CD4-positive, alpha-beta T cell treated with Interleukin-6 for 4 hours (primary cell): ENCODE results near the gene SORL1.

Experiments
- DNase-seq: peaks from one replicate; pipeline ENCODE4 v3.0.0-alpha.2; 2020; ENCODE audit warnings: mixed read lengths

SORL1 gene

DNA sequence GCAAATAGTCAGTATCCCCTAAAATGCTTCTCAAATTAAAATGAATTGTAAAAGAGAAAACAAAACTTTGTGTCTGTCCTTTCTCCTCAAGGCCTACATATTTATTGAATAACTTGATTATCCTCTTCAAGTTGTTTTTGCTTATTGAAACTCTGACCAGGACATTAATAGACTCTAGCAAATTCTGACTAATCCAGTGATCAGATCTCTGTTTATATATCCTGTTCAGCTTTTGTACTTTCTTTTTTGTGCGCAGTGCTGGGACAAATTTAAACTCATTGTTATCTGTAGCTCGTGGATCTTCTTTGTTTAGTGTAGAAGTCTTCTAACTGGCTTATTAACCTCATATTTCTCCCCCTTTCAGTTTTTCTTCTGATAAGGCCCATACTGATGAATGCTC lies 140.6 kb downstream of the SORL1 start:
- DNase-seq: no peak

DNA sequence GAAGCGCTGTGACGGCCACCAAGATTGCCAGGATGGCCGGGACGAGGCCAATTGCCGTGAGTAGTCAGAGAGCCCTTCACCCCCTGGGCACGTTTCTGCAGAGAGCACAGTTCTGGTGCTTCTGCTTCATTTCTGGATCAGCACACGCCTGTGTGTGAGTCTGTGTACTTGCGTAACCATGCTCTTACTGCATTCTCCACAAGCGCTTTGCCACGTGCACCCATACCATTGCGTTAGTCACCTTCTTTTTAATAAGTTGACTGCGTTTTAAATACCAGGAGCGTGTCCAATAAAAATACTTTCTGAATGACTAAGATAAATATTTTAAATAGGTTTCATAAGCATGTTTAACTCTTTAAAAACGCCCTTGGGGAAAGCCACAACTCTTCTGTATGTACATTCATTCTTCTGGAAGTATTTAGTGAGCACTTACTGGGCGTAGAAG lies 143.6 kb downstream of the SORL1 start:
- no peak for DNase-seq

DNA sequence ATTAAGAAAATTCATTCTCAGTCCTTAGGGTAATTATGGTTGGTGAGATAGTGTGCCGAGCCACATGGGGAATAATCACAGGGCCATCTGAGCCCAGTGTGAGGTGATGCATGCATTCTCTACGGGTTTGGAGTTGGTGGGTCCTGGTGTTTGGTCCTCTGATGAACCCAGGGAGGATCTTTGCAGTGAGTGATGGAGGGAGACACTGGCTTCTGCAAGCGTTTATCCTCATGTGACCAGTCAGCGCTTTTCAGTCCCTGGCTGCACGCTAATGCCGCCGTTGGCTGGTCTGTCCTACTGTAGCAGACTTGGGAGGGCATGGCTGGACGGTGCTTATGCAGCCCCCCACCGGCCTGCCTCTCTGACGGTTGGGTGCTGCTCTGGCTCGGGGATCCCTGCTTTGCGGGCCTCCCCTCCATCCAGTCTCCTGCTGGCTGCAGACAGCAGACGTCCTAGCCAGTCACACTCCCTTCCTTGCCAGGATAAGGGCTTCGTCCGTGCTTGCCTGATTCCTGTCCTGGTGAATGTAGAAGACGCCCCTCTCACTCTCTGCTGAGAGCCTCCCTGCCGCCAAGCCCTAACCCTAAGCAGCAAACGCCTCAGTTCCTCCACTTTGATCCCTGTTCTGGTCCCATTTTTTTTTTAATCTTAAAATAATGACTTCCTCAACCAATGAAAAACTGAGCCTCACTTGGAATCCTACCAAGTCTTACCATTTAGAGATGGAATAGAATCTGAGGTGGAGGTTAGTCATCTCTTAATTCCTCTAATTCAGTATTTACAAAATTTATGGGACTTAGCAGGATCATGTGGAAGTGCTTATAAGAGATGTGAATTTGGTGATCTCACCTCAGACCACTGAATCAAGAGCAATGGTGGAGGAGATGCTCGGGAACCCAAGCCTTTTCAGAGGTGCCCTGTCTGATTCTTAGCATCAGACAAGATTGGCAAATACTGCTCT lies 144.4 kb downstream of the SORL1 start:
- DNase-seq: no peak

DNA sequence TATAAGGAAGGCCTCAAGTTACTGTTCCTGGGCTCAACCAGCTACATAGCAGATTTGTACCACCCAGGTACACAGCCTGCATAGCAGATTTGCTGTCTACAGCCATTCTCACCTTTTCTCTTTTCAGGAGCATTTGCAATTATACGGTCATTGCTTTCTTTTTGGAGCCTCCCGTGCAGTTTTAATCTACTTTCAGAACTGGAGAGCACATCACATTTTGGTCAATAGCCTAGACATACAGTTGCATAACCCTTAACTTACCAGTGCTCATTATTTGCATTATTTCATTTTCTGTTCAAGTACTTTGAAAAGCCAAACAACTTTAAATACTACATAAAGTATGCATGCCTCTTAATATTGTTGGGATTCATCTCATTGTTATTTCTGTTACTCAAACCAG lies 151.2 kb downstream of the SORL1 start:
- DNase-seq: no peak

DNA sequence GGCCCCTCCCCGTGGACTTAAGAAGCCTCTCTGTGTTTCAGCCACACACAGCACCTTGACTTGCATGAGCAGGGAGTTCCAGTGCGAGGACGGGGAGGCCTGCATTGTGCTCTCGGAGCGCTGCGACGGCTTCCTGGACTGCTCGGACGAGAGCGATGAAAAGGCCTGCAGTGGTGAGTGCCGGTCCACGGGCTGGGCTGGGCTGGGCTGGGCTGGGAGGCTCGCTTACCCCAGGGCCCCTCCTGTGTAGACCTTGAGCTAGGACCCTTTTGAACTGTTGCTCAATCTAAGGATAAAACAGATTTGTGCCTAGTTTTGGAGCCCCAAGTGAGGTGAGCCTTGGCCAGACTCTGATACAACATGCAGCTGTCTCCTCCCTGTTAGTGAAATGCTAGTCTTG lies 152.0 kb downstream of the SORL1 start:
- no peak for DNase-seq

DNA sequence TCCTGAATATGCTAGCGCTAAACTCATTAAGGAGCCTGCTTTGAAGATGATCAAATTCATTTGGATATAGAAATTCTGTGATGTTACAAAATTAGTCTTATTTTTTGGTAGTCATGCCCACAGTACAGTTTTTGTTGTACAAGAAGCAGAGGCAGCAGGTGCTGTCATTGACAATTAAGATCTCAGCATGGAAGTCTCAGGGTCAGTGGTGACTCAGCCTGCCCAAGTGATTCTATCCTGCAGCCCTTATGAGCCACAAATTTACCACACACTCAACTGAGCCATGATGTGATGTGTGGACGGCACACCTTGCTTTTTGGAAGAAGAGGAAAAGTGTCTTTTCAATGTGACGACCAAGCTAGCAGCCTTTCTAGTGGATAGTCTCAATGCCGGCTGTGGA lies 154.2 kb downstream of the SORL1 start:
- no peak for DNase-seq

DNA sequence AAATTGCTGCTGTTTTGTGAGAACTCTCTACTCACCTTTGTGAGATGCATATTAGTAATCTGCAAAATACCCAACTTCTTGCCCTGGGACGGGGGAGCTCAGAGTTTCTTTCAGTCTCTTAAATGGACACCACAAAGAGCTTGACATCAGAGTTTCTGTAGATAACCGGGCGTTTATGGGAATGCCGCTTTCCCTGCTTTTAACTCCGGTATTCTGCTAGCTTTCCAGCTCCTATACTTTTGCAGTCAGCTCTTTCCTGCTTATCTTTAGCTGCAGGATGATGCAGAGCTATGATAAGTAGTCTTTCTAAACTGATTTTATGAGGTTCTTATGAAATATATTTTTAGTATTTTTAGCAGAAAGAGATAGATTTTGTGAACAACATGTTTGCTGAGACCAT lies 155.2 kb downstream of the SORL1 start:
- DNase-seq: no peak

DNA sequence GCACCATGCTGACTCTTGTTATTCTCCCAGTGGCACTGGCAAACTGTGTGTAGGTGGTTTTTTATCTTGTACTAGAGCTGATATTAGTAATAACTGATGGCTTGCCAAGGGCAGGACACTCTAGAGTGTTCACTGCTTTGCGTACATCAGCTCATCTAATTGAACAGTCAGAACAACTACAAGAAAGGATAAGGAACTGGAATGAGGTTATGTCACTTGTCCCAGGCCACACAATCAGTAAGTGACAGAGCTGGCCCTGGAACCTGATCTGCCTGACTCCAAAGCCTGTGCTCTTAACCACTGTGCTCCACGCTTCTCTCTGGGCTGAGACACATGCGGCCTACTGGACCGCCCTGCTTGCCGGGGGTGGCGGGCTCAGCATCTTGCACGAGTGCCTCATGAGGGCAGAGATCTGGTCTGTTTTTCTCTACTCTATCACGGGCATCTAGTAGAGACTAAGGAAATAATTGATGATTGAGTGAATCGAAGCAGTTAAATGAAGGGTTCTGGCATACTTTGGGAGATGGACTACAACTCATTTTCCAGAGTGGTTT lies 156.5 kb downstream of the SORL1 start:
- DNase-seq: no peak

GRCh38 chr11:121610706-121611105 lies 158.6 kb downstream of the SORL1 start:
- DNase-seq: no peak

GRCh38 chr11:121611242-121611641 lies 159.1 kb downstream of the SORL1 start:
- DNase-seq: no peak

GRCh38 chr11:121613724-121614123 lies 161.6 kb downstream of the SORL1 start:
- DNase-seq: no peak

DNA sequence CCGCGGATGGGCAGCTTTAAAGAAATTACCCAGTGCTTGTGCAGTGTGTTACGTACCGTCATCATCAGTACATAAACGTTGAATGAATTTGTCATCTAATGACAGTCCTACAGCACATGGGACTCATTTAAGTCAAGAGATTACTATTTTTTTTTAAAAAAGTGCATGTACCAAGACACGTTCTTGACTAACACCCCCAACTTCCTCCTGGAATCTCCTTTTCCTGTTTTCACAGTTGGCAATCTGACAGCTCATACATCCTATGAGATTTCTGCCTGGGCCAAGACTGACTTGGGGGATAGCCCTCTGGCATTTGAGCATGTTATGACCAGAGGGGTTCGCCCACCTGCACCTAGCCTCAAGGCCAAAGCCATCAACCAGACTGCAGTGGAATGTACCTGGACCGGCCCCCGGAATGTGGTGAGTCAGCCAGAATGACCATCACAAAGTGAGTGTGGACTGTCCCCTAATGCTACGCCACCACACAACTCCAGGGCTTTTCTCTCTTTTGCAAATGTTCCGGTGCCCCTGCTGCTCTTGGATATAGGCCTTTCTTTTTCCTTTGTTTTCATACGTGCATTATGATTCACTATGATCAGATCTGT lies 162.6 kb downstream of the SORL1 start:
- DNase-seq: no peak

GRCh38 chr11:121615501-121615900 lies 163.4 kb downstream of the SORL1 start:
- DNase-seq: no peak

- no peak for DNase-seq
Measured at GRCh38 chr11:121618516-121618915, 166.4 kb downstream of the SORL1 start.

- no peak for DNase-seq
Measured at GRCh38 chr11:121625777-121626506, 173.8 kb downstream of the SORL1 start.

DNA sequence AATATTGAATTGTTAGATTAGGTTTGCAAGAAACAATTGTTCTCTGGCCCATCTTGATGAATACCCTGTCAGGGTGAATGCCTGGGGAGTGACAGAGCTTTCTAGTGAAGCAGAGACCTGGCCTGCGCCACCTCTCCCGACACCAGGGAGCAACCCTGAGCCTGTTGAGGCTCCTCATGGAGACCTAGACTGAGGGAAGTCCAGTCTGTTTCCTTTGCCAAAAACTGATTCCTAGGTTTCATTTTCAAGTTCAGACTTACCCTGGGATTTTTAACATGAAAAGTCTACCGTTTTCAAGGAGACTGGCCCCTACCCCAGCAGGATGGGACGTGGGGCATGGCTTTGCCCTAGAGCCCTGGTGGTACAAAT lies 174.4 kb downstream of the SORL1 start:
- no peak for DNase-seq

GRCh38 chr11:121626980-121627379 lies 174.9 kb downstream of the SORL1 start:
- DNase-seq: no peak

GRCh38 chr11:121630041-121630440 lies 177.9 kb downstream of the SORL1 start:
- DNase-seq: no peak

- DNase-seq: no peak
Measured at GRCh38 chr11:121631456-121631855, 179.3 kb downstream of the SORL1 start.

- no peak for DNase-seq
Measured at GRCh38 chr11:121634273-121634672, 182.2 kb downstream of the SORL1 start.

DNA sequence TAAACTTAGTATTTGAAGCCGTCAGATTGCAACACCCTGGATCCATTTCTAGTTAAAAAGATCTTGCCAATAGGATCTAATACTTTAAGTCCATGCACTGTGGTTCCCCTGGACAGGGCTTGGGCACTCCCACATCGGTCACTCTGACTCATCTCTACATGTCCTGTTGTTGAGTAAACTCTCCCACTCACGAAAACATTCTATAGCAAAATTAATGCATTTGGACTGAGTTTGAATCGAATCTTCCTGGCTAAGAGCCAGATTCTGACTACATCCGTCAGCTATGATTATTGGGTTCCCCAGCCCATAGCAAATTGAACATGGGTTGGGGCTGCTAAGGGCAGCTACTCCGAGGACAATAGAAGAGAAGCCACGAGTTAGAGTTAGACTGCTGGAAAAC lies 182.8 kb downstream of the SORL1 start:
- no peak for DNase-seq

- no peak for DNase-seq
Measured at GRCh38 chr11:121636081-121636799, 184.1 kb downstream of the SORL1 start.

GRCh38 chr11:121636800-121637176 lies 184.7 kb downstream of the SORL1 start:
- DNase-seq: no peak
